K562 (cell line): ENCODE results near the gene TMEM273. TPM values are rescaled to one million over a fixed set of nuclear protein-coding genes. Genes with fewer than 3 reads are reported as not detected.

Experiments used
- ATF1 ChIP-seq, 2 experiments: fragments of 450-650 bp in 1 of 2; IDR thresholded peaks; 2 replicates each; pipeline ENCODE4 v1.6.1; 2016; ENCODE audit warnings: missing compliant biosample characterization in 1 of 2, missing genetic modification characterization in 1 of 2
- CBX5 ChIP-seq: IDR thresholded peaks from 2 replicates; pipeline ENCODE4 v1.6.1; 2014; ENCODE audit warnings: low read depth, borderline replicate concordance
- CHD1 ChIP-seq: fragments of 200-600 bp; sonication (generic); IDR thresholded peaks from one replicate; pipeline ENCODE4 v1.6.1; 2012; ENCODE audit warnings: mild to moderate bottlenecking, moderate library complexity, low read length, inconsistent platforms
- CHD4 ChIP-seq: fragments of 200-600 bp; sonication (generic); IDR thresholded peaks from 3 replicates; pipeline ENCODE4 v1.6.1; 2012; ENCODE audit warnings: low read depth, mild to moderate bottlenecking, mixed read lengths, low read length, inconsistent platforms; ENCODE audit not compliant: insufficient read depth, insufficient replicate concordance, poor library complexity, severe bottlenecking
- ERF ChIP-seq: fragments of 450-650 bp; formaldehyde crosslinking; IDR thresholded peaks from 2 replicates; pipeline ENCODE4 v1.4.0; 2020; ENCODE audit warnings: mild to moderate bottlenecking, mixed read lengths
- MCM7 ChIP-seq, 2 experiments: fragments of 450-650 bp; IDR thresholded peaks; 2 replicates each; pipeline ENCODE4 v1.6.1; 2016 to 2018
- MEIS2 ChIP-seq: fragments of 450-650 bp; IDR thresholded peaks from 2 replicates; pipeline ENCODE4 v1.6.1; 2014; ENCODE audit warnings: mild to moderate bottlenecking; ENCODE audit not compliant: partially characterized antibody
- SAP30 ChIP-seq: fragments of 200-600 bp; sonication (generic); IDR thresholded peaks from 2 replicates; pipeline ENCODE4 v1.6.1; 2012; ENCODE audit warnings: borderline replicate concordance, low read depth, mild to moderate bottlenecking, moderate library complexity, low read length, control low read depth, inconsistent platforms; ENCODE audit not compliant: insufficient read depth, poor library complexity, severe bottlenecking
- SOX6 ChIP-seq: fragments of 450-650 bp; IDR thresholded peaks from 2 replicates; pipeline ENCODE4 v1.6.1; 2014; ENCODE audit warnings: mild to moderate bottlenecking
- ZFPM2 ChIP-seq: fragments of 250-450 bp; sonication (Bioruptor Pico); IDR thresholded peaks from 2 replicates; pipeline ENCODE4 v1.5.1; 2022; ENCODE audit warnings: mild to moderate bottlenecking
- ZKSCAN3 ChIP-seq: fragments of 250-450 bp; sonication (Bioruptor Pico); IDR thresholded peaks from 2 replicates; pipeline ENCODE4 v1.4.0; 2020
- ZNF197 ChIP-seq: fragments of 200-800 bp; sonication (Bioruptor generic); IDR thresholded peaks from 2 replicates; pipeline ENCODE4 v1.6.1; 2016; ENCODE audit warnings: low read depth, missing genetic modification characterization, missing compliant biosample characterization
- ZNF23 ChIP-seq: fragments of 250-450 bp; sonication (Bioruptor Pico); IDR thresholded peaks from 2 replicates; pipeline ENCODE4 v1.4.0; 2020; ENCODE audit warnings: mild to moderate bottlenecking
- ZNF253 ChIP-seq: fragments of 250-450 bp; sonication (Bioruptor Pico); conservative IDR thresholded peaks from 2 replicates; pipeline ENCODE4 v1.6.1; 2021; ENCODE audit warnings: mild to moderate bottlenecking
- polyA plus RNA-seq, 8 experiments: library from polyadenylated mRNA; depleted of rRNA in 4 of 8; stranded (reverse) in 5 of 8; unstranded in 3 of 8; fragments of >200 nt; fragmentation: Nextera tagmentation in 2 of 8; fragmentation: Illumina TruSeq in 1 of 8; extraction: Ambion mirVana in 2 of 8; extraction: Trizol in 1 of 8; gene quantifications; 2 replicates each; pipeline versions ENCODE4 v1.2.1 to v1.2.3, GENCODE V29; 2011 to 2014; ENCODE audit warnings: inconsistent platforms in 1 of 8, missing spikeins in 1 of 8
- total RNA-seq, 7 experiments: library from RNA; depleted of rRNA in 6 of 7; stranded (reverse); fragments of >200 nt in 6 of 7; fragmentation: Illumina TruSeq in 2 of 7; extraction: Trizol in 2 of 7; gene quantifications; 2 replicates each; pipeline versions ENCODE4 v1.2.1 to v1.2.3, GENCODE V29; 2011 to 2021; ENCODE audit warnings: low replicate concordance in 1 of 7
- TF ChIP-seq, protein P1 (sequence below): fragments of 450-650 bp; IDR thresholded peaks from 2 replicates; pipeline ENCODE4 v1.7.0; 2016; ENCODE audit warnings: borderline replicate concordance
- TF ChIP-seq, protein P2 (sequence below): IDR thresholded peaks from 3 replicates; pipeline ENCODE4 v1.6.1; 2011; ENCODE audit warnings: borderline replicate concordance, mild to moderate bottlenecking, moderate library complexity; ENCODE audit not compliant: insufficient read length; ENCODE audit errors: extremely low read depth
- TF ChIP-seq, protein P3 (sequence below): fragments of 250-450 bp; sonication (Bioruptor Pico); IDR thresholded peaks from 2 replicates; pipeline ENCODE4 v1.4.0; 2020; ENCODE audit warnings: mild to moderate bottlenecking
- TF ChIP-seq, protein P4 (sequence below), 2 experiments: fragments of 450-650 bp in 1 of 2; sonication (generic) in 1 of 2; formaldehyde crosslinking in 1 of 2; IDR thresholded peaks in 1 of 2; conservative IDR thresholded peaks in 1 of 2; 2 replicates each; pipeline versions ENCODE4 v1.6.1 to v1.8.1; 2016 to 2023; ENCODE audit warnings: mild to moderate bottlenecking in 2 of 2, moderate library complexity in 2 of 2, inconsistent platforms in 1 of 2, missing genetic modification reagents in 1 of 2

The TMEM273 gene
- total and polyA plus RNA-seq, 9 of the 15 experiments (the other 6 are each of a cell fraction or from before 2014, with no cell fraction given), result 39.2 to 131 (median 95.6) TPM

DNA sequence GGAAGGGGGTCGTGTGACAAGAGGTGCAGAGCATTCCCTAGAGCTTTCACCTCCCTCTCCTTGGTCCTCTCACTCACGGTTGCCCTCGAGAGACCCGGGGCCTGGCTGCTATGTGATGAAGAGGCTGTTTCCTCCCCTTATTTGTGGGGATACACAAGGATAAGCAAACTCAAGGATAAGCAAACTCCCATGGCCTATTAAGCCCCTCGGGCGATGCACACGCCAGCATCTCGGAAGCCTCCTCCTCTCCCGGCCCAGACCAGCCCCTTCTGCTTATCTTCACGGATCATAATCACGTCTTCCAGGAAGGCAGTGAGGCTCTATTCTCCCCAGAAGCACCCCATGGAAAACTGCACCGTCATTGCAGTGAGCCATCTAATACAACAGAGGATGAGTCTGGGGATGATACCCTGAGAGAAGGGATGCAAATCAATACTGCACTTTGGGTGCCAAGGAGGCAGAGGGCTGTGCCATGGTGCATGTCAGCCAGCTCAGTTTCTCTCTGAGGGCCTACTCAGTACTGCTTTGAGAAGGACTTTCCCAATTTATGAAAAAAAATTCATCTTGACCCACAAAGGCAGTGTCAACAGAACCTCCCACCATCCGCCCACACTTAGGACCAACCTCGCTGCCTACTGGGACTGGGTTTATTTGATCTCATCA lies 22.2 kb downstream of the TMEM273 start (continued):
- peak; percentile 14 for TF ChIP-seq MEIS2
- TF ChIP-seq, protein P1, sequence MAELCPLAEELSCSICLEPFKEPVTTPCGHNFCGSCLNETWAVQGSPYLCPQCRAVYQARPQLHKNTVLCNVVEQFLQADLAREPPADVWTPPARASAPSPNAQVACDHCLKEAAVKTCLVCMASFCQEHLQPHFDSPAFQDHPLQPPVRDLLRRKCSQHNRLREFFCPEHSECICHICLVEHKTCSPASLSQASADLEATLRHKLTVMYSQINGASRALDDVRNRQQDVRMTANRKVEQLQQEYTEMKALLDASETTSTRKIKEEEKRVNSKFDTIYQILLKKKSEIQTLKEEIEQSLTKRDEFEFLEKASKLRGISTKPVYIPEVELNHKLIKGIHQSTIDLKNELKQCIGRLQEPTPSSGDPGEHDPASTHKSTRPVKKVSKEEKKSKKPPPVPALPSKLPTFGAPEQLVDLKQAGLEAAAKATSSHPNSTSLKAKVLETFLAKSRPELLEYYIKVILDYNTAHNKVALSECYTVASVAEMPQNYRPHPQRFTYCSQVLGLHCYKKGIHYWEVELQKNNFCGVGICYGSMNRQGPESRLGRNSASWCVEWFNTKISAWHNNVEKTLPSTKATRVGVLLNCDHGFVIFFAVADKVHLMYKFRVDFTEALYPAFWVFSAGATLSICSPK, result no peak
- TF ChIP-seq ZFPM2, result no peak
- TF ChIP-seq, protein P2, sequence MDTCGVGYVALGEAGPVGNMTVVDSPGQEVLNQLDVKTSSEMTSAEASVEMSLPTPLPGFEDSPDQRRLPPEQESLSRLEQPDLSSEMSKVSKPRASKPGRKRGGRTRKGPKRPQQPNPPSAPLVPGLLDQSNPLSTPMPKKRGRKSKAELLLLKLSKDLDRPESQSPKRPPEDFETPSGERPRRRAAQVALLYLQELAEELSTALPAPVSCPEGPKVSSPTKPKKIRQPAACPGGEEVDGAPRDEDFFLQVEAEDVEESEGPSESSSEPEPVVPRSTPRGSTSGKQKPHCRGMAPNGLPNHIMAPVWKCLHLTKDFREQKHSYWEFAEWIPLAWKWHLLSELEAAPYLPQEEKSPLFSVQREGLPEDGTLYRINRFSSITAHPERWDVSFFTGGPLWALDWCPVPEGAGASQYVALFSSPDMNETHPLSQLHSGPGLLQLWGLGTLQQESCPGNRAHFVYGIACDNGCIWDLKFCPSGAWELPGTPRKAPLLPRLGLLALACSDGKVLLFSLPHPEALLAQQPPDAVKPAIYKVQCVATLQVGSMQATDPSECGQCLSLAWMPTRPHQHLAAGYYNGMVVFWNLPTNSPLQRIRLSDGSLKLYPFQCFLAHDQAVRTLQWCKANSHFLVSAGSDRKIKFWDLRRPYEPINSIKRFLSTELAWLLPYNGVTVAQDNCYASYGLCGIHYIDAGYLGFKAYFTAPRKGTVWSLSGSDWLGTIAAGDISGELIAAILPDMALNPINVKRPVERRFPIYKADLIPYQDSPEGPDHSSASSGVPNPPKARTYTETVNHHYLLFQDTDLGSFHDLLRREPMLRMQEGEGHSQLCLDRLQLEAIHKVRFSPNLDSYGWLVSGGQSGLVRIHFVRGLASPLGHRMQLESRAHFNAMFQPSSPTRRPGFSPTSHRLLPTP, result no peak
- TF ChIP-seq ZNF23 (CRISPR knock-in tag), result peak; percentile 13; the same call in 1 of the 2 replicates
- no peak for TF ChIP-seq CHD4
- TF ChIP-seq, protein P3, sequence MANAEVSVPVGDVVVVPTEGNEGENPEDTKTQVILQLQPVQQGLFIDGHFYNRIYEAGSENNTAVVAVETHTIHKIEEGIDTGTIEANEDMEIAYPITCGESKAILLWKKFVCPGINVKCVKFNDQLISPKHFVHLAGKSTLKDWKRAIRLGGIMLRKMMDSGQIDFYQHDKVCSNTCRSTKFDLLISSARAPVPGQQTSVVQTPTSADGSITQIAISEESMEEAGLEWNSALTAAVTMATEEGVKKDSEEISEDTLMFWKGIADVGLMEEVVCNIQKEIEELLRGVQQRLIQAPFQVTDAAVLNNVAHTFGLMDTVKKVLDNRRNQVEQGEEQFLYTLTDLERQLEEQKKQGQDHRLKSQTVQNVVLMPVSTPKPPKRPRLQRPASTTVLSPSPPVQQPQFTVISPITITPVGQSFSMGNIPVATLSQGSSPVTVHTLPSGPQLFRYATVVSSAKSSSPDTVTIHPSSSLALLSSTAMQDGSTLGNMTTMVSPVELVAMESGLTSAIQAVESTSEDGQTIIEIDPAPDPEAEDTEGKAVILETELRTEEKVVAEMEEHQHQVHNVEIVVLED (CRISPR knock-in tag), result no peak; the same call in 1 of the 2 replicates
- no peak for TF ChIP-seq MCM7 (IDR thresholded peaks at IDR 0.05)
- no peak; the same call in 1 of the 2 replicates for TF ChIP-seq ZNF197 (CRISPR knock-in tag)
- no peak for TF ChIP-seq SAP30
- TF ChIP-seq ZNF253, result no peak
- no peak for TF ChIP-seq ZKSCAN3 (CRISPR knock-in tag)
- peak; percentile 92 for TF ChIP-seq SOX6
- TF ChIP-seq CHD1, result no peak
- TF ChIP-seq ERF (CRISPR knock-in tag), result peak; percentile 77
- TF ChIP-seq, protein P4, sequence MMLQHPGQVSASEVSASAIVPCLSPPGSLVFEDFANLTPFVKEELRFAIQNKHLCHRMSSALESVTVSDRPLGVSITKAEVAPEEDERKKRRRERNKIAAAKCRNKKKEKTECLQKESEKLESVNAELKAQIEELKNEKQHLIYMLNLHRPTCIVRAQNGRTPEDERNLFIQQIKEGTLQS (IDR thresholded peaks at IDR 0.05), result peak; percentile 74; the same call in 1 of the 2 replicates
- TF ChIP-seq, protein P4 (CRISPR knock-in tag; conservative IDR thresholded peaks at IDR 0.05), result no peak
- no peak for TF ChIP-seq ATF1 (CRISPR knock-in tag; IDR thresholded peaks at IDR 0.05)
- TF ChIP-seq ATF1 (tag; IDR thresholded peaks at IDR 0.05), result peak; percentile 68
- no peak for TF ChIP-seq CBX5
